Cerebellar nuclear complex (tissue), 1 donor: ENCODE measurements around the gene TK2.
"Not testable (repeated sequence)": the region's sequence is repeated elsewhere in the genome, so short reads cannot be mapped to it uniquely, and the experiment has no call there.

Source experiments
- DNase-seq, 2 experiments: peaks; one replicate each; lab custom pipeline; 2025; lab: John Stamatoyannopoulos, UW

TK2 gene

DNA sequence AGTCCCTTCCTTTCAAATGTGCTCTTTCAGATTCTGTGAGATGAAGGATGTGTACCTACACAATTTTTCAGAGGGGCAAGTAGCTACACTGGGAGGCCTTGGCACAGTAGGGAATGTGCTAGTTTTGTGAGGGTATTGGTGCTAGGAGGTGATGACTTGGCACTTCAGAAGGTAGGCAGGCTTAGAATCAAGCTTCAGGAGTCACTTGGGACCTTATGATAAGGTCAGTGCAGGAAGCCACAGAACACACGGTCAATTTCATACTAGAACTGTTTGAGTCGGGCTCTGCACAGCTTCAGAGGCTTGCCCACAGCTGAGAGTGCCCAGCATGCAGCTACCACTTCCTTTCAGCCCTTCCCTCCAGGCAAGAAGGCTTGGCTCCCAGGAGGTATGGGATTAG lies 22.4 kb upstream of the TK2 start:
- no peak for DNase-seq

DNA sequence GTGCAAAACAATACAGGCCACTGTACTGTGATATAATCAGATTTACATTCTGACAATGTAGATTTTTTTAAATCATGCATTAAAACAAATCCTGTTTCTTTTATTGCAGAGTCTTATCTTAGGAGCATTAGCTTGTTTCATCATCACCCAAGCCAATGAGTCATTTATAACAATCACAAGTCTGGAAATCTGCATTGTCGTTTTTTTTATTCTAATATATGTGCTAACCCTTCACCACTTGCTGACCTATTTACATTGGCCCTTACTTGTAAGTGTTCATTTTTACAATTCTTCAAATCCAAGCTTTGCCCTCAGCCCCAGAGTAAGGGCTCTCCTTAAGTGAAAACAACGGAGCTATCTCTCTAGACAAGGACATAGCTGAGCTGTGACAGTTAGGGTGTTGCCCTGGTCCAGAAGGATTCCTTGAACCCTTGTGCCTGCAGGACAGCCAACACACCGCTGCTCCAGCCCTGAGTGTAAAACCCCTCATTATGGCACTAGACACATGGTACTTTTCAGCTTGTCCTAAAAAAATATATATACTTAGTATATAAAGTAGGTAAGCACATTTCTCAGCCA lies 20.0 kb upstream of the TK2 start:
- DNase-seq: no peak

DNA sequence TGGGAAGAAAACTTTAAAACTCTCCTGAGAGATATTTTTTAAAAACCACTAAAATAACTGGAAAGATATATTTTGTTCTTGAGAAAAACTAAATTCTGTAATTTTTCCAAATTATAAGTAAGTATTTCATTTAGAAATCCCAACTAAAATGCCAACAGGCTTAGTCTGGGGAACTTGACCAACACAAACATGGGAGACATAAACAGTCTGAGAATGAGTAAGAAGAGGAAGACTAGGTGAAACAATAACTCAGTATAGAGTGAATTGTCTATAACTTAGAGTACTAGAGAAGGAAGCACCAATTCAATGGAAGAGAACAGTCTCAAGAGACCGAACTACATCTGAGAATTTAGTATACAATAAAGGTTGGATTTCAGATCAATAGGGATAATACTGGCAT lies 19.2 kb upstream of the TK2 start:
- DNase-seq: no peak

DNA sequence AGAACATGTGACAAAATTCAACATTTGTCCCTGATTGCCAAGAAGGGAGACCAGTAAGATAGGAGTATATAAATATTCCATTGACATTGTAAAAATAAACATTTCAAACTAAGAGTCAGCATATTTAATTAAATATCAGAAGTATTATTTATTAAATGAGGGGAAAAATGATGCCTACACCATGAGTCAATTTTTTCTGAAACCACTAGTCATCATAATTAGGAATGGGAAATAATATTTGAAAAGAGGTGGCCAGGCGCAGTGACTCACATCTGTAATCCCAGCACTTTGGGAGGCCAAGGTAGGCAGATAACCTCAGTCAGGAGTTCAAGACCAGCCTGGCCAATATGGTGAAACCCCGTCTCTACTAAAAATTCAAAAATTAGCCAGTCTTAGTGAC lies 18.4 kb upstream of the TK2 start:
- DNase-seq: no peak

DNA sequence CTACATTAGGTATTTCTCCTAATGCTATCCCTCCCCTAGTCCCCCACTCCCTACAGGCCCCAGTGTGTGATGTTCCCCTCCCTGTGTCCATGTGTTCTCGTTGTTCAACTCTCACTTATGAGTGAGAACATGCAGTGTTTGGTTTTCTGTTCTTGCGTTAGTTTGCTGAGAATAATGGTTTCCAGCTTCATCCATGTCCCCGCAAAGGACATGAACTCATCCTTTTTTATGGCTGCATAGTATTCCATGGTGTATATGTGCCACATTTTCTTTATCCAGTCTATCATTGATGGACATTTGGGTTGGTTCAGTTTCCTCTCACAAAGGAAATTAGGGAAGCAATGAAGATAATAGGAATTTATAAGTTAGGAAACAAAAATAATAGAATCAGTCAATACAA lies 17.3 kb upstream of the TK2 start:
- DNase-seq: not testable (repeated sequence)

DNA sequence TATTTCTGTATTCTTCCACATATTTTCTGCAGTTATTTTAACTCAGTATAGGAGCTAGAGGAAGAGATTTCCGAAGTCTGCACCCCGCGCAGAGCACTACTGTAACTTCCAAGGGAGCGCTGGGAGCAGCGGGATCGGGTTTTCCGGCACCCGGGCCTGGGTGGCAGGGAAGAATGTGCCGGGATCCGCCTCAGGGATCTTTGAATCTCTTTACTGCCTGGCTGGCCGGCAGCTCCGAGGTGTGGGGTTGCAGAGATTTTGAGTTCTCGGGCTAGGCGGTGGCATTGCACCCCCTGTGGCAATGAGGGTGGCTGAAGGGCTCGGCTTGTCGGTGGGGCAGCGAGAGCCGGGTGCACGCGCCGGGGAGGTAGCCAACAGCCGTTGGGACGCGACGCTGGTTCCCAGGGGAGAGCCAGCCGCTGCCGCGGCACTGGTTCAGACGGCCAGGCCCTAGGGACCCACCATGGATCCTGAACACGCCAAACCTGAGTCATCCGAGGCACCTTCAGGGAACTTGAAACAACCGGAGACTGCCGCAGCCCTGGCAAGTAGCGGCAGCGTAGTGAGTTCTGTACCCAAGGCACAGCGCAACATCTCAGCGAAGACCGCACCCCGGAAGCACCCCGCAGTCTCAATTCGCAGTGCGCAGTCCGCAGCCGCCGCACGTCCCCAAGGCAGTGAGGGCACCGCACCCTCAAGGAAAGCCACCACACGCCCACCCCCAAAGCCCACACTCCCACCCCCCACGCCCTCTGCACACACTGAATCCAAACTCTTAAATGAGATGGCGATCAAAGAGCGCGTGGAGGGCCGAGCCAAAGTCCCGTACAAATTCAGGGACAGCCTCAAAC lies 16.4 kb upstream of the TK2 start, which contains the start of gene CMTM1:
CMTM1 (plus strand) TSS at position 389 of the 851 bp plus-strand sequence; CDS start at position 464, 75 bp downstream.
- no peak for DNase-seq

DNA sequence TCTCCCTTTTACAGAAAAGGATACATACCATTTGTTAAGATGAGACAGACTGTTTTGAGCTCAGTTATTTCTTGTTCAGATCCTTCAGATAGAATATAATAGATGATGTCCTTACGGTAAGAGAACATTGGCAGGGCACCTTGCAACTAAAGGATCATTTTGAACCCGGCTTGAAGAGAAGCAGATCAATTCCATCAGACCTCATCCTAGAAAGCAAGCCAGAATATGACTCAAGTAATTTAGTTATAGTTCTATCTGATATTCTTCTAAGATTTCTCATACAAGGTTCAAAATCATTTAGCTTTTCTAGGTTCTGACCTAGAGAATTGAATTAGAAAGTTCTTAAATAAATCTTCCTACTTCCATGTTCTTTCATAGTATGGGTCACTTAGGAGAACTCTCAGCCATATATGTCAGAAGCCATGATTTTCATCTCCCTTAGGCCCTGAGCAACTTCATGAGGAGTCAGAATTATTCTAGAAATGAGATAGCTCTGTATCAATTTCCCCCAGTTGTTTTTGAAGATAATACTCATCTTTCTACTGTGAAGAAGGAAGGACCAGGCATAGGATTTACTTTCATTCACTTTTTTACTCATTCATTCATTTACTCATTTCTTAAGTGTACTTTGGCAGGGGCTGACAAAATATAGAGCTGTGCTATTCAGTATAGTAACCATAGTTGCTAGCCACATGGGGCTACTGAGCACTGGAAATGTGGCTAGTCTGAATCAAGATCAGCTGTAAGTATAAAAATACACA lies 13.8 kb upstream of the TK2 start:
- DNase-seq: no peak

DNA sequence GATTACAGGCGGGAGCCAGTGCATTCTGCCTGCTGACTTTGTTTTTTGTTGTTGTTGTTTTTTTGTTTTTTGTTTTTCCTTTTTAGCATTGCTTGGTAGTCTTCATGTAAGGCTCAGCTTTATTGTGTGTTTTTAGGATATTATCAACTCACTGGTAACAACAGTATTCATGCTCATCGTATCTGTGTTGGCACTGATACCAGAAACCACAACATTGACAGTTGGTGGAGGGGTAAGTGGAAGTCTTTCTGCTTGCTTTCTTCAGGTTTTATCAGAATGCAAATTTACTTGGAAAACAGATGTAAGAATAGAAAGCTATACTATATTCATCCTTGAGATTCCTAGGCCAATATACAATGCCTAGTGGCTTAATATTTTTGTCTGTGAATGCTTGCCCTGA lies 13.1 kb upstream of the TK2 start:
- no peak for DNase-seq

DNA sequence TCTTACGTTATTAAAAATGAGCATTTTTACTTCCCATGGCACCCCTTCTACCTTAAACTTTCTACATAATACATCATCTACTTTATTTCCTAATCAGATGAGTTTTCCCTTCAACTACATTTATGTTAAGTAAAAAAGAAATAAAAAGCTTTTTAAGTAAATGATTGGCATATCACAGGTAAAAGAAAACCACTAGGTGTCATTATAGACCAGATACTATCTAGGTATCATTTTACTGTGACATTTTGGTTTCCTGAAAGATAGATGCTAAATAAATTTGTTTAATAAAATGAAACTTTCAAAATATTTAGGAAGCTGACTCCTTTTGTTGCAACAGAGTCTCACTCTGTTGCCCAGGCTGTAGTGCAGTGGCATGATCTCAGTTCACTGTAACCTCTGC lies 12.5 kb upstream of the TK2 start:
- DNase-seq: no peak

DNA sequence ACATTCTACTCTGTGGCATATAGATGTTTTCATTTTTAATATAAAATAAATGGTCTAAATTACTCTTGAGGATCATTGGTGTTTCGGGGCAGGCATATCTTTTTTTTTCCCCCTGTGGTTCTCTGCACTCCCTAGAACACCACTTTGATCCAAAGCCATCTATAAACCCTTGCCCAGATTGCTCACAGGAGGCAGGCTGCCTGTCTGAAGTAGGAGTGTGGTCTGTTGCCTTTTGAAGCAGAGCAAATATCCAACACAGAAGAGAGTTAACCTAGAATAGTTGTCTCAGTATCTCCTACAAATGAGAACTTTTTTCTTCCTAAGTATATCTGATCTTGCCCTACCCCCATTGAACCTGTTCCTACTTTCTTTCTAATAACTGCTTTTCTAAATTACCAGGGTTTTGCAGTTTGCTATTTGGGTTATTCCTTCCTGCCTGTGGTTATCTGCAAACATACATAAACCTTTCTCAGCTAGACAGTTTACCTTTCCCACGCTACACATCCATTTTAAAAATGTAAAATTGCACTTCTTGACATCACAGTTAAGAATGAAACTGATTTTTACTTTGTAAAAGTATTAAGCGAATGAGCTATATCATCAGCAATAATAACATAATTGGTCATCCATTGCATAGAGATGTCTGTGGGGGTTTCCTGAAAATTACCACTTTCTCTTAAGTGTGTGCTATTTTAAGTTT lies 11.6 kb upstream of the TK2 start:
- no peak for DNase-seq

DNA sequence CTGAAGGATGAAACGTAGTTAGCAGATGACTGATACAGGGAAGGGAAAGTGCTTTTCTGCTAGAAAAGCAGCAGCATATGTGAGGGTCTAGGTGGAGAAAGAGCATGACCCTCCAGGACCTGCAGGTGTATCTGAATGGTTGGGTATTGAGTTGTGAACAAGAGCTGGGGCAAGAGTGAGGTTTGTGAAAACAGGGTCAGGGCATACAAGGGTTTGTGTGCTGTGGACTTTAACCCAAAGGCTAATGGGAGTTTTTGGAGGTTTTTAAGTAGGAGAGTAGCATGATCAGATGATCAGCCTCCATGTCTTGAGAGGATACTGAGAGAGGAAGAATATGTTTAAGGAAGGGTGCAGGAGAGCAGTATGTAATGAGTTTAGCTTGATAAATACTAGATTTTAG lies 10.2 kb upstream of the TK2 start:
- no peak for DNase-seq

DNA sequence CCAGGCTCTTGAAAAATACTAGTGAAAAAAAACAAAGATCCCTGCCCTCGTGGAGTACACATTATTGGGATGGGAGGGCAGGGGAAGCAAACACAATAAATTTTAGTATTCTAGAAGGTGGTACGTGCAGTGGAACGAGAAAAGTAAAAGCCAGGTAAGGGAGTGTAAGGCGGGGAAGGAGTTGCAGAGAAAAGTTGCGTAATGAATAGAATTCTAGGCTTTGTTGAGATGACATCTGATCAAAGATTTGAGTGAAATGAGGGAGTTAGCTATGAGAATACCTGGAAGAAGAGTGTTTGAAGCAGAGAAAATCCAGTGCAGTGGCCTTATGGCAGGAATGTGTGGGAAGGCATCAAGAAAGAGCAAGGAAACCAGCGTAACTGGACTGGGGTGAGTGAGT lies 4.6 kb upstream of the TK2 start:
- no peak for DNase-seq

DNA sequence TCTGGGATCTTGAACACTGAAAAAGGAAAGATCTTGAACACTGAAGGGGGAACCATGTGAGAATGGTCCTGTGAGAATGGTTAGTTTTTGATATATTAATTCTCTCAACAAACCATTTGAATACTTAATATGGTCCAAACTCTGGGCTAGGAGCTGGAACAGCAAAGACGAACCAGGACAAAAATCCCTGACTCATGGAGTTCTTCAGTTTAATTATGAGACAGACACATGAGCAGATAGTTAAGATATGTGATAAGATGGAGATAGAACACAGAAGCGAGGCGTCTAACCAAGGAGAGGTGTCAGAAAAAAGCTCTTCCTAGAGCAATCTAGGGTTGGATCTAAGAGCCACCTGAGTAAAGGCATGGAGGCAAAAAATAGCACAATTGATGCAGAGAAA lies 4.1 kb upstream of the TK2 start:
- DNase-seq: no peak

DNA sequence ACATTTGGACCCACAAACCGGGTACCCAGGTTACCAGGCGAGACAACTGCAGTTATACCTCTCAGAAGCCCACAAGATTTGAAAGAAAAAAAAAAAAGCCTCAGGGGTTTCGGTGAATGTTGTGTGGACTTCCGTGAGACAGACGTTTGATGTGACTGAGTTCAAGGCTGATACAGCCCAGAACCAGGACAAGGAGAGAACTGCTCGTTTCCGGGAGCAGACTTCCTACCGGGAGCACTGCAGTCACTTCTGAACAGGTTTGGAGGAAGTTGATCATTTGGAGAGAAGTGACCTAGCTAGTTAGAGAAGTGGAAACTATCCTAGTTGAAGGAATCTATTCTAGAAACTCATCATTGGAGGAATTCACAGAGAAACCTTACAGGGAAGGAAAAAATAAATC lies 3.3 kb upstream of the TK2 start:
- DNase-seq: no peak

DNA sequence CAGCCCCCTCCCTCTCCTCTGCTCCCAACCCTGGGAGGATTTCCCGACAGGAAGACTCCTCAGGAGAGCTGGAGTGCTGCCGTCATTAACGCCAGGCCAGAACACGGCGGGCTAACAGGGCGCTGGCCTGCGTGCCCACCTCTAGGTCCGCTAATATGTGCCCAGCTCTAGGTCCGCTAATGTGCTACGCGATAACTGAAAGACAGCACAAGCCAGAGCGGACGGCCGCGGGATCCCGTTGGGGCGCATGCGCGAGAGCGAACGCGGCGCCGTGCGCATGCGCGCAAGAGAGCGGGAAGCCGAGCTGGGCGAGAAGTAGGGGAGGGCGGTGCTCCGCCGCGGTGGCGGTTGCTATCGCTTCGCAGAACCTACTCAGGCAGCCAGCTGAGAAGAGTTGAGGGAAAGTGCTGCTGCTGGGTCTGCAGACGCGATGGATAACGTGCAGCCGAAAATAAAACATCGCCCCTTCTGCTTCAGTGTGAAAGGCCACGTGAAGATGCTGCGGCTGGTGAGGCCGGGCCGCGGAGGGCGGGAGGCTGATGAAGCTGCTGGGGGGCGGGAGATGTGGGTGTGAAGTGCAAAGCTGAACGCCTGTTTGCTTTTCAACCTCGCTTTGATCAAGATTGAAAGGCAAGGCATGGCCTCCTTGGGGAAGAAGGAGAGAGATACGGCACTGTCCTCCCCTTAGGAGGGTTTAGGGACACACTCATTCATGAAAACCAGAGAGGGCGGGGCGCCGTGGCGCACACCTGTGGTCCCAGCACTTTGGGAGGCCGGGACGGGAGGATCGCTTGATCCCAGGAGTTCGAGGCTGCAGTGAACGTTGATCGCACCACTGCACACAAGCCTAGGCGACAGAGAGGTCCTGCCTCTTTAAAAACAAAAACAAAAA lies 2.6 kb upstream of the TK2 start, which contains the start of gene CKLF:
CKLF (plus strand) TSS at position 291 of the 892 bp plus-strand sequence; CDS start at position 431, 140 bp downstream.
- DNase-seq: peak in 1 of 2 experiments; percentile 31

DNA sequence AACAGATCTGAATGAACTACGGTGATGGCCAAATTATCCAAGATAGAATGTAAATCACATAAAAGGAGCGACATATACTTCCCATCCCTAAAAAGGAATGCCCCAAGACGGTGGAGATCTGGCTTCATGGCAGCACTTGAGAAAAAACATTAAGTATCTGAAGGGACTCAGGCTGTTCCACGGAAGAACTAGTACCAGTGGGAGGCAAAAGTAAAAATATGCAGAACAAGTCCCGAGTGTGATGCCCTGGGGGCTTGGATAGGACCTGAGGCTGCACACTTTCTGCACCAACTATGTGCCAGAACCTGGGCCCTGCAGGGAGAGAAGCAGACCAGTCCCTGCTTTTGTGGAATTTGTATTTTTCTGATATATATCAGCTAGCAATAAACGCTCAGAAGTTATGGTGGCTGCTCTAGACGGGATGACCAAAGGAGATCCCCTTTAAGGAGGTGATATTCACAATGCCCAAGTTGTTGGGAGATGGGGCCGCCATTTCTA lies 1.9 kb upstream of the TK2 start:
- DNase-seq: no peak

DNA sequence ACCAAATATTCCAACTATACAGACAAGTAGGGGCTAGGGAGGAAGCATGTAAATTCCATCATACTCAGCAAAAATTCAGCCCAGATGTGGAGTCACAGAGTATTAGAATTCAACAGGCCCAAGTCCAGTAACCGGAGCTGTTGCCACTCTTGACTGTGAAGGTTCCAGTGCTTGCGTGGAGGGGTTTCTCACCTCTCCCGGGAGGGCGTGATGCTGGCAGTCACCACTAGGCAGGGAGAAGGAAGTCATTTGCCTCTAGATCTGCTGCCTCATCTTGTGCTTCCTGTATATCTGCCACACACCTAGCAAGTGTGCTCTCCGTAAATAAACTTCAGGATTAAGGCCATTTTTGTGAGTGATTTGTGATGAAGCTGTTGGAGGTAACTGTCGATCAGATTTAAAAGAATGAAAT lies 1.4 kb upstream of the TK2 start:
- no peak for DNase-seq

DNA sequence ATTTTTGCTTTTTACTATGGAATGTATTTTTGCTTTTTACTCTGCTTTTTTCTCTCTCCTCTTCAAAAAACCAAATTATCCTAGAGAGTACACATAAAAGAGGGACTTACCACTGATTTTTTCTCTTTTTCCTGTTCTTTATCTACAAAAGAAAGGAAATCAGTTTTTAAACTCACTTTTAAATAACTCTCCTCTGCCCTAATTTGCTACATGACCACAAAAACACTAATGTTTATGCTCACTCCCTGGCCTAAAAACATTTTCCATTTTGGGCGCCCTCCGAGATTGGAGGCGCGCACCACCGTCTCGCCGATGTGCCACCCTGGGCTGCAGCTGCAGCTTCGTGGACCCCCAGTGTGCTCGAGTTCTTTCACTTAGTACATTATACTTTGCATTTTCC lies 1.1 kb downstream of the TK2 start:
- no peak for DNase-seq

DNA sequence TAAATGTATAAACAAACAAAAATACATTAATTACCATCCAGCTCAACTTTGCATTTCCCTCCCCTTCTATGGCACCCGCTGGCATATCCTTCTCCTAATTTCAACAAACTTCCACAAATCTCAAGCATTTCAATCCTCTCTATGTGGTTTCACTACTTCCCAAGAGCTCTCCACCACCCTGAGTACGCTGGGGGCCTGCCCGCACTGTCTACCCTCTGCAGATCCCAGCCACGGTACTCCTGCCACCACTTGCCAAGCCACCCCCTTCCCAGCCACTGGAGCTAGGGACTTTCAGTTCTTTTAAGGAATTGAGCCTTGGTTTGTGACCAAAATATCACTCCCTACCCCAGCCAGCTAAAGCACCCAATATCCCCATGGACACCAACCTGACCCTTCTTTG lies 1.9 kb downstream of the TK2 start:
- no peak for DNase-seq

DNA sequence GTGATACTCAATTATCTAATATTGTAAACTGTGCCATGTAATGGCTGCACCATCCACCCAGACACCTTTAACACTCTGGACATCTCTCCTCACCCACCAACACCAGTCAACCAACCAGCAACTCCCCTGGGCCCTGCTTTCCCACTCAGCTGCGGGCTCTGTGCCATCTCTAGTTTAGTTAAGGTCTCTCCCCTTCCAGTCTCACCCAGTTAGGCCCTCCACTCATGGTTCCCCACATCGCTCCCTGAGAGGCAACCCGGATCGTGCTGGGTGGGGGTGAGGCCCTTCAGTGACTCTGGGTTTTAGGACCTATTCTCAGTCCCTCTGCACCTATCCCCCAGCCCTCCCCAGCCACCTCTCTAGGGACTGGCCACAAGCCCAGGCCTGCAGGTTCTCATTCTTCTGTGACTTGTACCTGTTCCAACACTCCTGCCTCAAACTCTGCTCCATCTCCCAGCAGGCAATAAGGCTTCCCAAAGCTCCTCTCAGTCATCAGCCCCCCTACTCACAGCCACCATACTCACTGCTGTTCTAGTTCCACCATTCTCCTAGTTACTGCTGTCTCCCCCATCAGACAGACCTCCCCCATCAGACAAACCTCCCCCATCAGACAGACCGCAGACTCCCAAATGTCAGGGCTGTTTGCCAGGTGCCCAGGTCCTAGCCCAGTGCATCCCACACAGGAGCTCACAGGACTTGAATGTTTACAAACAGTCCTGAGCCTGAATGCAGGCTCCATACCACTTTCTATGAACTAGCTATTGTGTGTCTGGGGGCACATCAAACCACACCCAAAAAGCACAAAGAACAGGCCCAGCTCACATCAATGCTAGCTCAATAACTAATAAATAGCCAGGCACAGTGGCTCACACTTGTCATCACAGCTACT lies 2.6 kb downstream of the TK2 start:
- no peak for DNase-seq
